Measurements from ENCODE around the gene LRFN4. TPM values are rescaled to one million over a fixed set of nuclear protein-coding genes. Genes with fewer than 3 reads are reported as not detected.

LRFN4 gene
- total and polyA plus RNA-seq, 2 of the 8 experiments (the other 6 are each of a cell fraction or from before 2014, with no cell fraction given): 49.8 to 64.3 TPM

- no peak for TF ChIP-seq ATF2 (IDR thresholded peaks at IDR 0.05; ENCODE audit: low read length)
- TF ChIP-seq SIX5 (IDR thresholded peaks at IDR 0.05; ENCODE audit: low read depth, low read length): no peak
- no peak for TF ChIP-seq KDM1A (IDR thresholded peaks at IDR 0.05; ENCODE audit: borderline replicate concordance, low read length)
- no peak for TF ChIP-seq KDM4A (IDR thresholded peaks at IDR 0.05; ENCODE audit: low read depth, low read length, severe bottlenecking)
- peak; percentile 53 to 78; a peak in 2 of 4 replicates for TF ChIP-seq HDAC2 (IDR thresholded peaks at IDR 0.05; ENCODE audit: borderline replicate concordance in 1 of 2, low read depth in 2 of 2, low read length in 2 of 2)
- TF ChIP-seq CEBPB (IDR thresholded peaks at IDR 0.05; ENCODE audit: low read depth, low read length): no peak
- TF ChIP-seq E2F6 (IDR thresholded peaks at IDR 0.05): peak; percentile 80
- peak; percentile 52; the same call in 1 of the 2 replicates for TF ChIP-seq GABPA (IDR thresholded peaks at IDR 0.05; ENCODE audit: borderline replicate concordance, insufficient read depth, low read length)
- peak in 2 of 3 experiments; percentile 90 to 97; a peak in 3 of 4 replicates for TF ChIP-seq CTCF (IDR thresholded peaks at IDR 0.05; ENCODE audit: control extremely low read depth in 1 of 3, insufficient read depth in 1 of 3, low read depth in 1 of 3, low read length in 3 of 3)
- TF ChIP-seq SRF (IDR thresholded peaks at IDR 0.05; ENCODE audit: low read depth, low read length): no peak
- no peak for TF ChIP-seq SUZ12 (IDR thresholded peaks at IDR 0.05; ENCODE audit: low read length)
- no peak for TF ChIP-seq BCL11A (IDR thresholded peaks at IDR 0.05; ENCODE audit: low read depth in 2 of 2, low read length in 2 of 2)
- TF ChIP-seq SP2 (IDR thresholded peaks at IDR 0.05; ENCODE audit: low read length): no peak
- TF ChIP-seq NANOG (IDR thresholded peaks at IDR 0.05; ENCODE audit: insufficient read depth, low read depth, low read length, poor library complexity, severe bottlenecking): no peak
- TF ChIP-seq TEAD4 (IDR thresholded peaks at IDR 0.05; ENCODE audit: low read depth, low read length): no peak
- TF ChIP-seq RFX5 (IDR thresholded peaks at IDR 0.05; ENCODE audit: borderline replicate concordance, low read depth, low read length): no peak
- no peak for TF ChIP-seq RBBP5 (IDR thresholded peaks at IDR 0.05; ENCODE audit: borderline replicate concordance, low read depth, low read length)
Observed at GRCh38 chr11:66868726-66869566, 12.1 kb downstream of the LRFN4 start (continued).

Measured in H1 (cell line).